ENCODE results near the gene FAM120A.

The FAM120A gene

DNA sequence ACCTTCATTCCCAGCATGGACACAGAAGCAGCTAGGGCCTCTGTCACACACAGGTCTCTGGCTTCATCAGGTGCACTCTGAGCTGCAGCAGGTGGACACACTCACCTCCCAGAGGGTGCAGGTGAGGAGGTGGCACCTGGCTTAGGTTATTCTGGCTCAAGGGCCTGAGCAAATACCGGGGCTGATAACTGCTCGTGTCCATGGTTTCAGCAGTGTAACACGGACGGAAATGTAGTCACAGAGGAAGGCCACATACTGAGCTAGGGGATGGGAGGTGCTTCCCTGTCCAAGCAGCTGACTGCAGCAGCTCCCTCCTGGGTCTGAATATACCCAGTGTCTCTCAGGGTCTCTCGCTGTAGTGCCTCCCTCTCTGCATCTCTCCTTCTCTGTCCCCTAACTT lies 130.6 kb downstream of the FAM120A start:
- Histone ChIP-seq H3K4me3 (ENCODE audit: insufficient read depth, low read depth, low read length) (no peak overlapping the region), H3K27ac (ENCODE audit: insufficient read depth, low read depth, low read length, poor library complexity, severe bottlenecking) (no peak overlapping the region), H3K27me3 (ENCODE audit: control insufficient read depth, insufficient read depth, low read length, poor library complexity, severe bottlenecking) (peaks cover 8% of the 10 kb centered on the region), H3K9me3 (ENCODE audit: control insufficient read depth, low read length) (no peaks in the 10 kb centered on the region), H3K36me3 (ENCODE audit: control insufficient read depth, insufficient read depth, low read length) (no peaks in the 10 kb centered on the region), H3K4me1 (ENCODE audit: control insufficient read depth, insufficient read depth, low read length) (peaks cover 9% of the 10 kb centered on the region)
- WGBS, 2 experiments = 69 to 71% methylated on average over 5 of the region's 5 CpGs

- H3K36me3 ChIP-seq (ENCODE audit: control insufficient read depth, insufficient read depth, low read length) = no peaks in the 10 kb centered on the region
- H3K4me3 ChIP-seq (ENCODE audit: insufficient read depth, low read depth, low read length) = no peak overlapping the region
- no peaks in the 10 kb centered on the region for H3K9me3 ChIP-seq (ENCODE audit: control insufficient read depth, low read length)
- no peak overlapping the region for H3K27ac ChIP-seq (ENCODE audit: insufficient read depth, low read depth, low read length, poor library complexity, severe bottlenecking)
- 91 to 94% methylated on average over 3 of the region's 3 CpGs for WGBS, 2 experiments
- H3K27me3 ChIP-seq (ENCODE audit: control insufficient read depth, insufficient read depth, low read length, poor library complexity, severe bottlenecking) = peaks cover 3% of the 10 kb centered on the region
- H3K4me1 ChIP-seq (ENCODE audit: control insufficient read depth, insufficient read depth, low read length) = peaks cover 7% of the 10 kb centered on the region
Measured at GRCh38 chr9:93582550-93582949, 131.1 kb downstream of the FAM120A start.

DNA sequence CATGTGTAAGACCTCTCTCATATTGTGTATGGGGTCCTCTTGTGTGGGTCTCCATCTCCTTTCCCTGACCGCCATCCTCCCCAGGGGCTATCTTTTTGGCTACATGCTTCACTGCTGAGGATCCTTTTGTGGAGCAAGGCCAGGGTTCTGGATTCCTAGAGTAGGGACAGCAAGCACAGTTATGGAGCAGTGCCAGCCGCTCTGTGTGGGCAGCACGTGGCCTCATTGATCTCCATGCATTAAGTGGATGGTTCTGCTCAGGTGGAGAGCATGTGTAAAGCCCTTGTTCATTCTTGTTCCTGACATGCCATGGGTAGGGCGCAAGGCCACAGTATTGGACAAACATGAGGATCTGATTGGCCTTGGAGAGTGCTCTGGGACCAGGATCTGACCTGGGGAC lies 133.8 kb downstream of the FAM120A start:
- Histone ChIP-seq H3K27ac (ENCODE audit: insufficient read depth, low read depth, low read length, poor library complexity, severe bottlenecking) (no peak overlapping the region), H3K36me3 (ENCODE audit: control insufficient read depth, insufficient read depth, low read length) (no peaks in the 10 kb centered on the region), H3K4me1 (ENCODE audit: control insufficient read depth, insufficient read depth, low read length) (peaks cover 15% of the 10 kb centered on the region), H3K27me3 (ENCODE audit: control insufficient read depth, insufficient read depth, low read length, poor library complexity, severe bottlenecking) (no peaks in the 10 kb centered on the region), H3K4me3 (ENCODE audit: insufficient read depth, low read depth, low read length) (no peak overlapping the region), H3K9me3 (ENCODE audit: control insufficient read depth, low read length) (no peaks in the 10 kb centered on the region)
- 95% methylated on average over 4 of the region's 4 CpGs for WGBS, 2 experiments

DNA sequence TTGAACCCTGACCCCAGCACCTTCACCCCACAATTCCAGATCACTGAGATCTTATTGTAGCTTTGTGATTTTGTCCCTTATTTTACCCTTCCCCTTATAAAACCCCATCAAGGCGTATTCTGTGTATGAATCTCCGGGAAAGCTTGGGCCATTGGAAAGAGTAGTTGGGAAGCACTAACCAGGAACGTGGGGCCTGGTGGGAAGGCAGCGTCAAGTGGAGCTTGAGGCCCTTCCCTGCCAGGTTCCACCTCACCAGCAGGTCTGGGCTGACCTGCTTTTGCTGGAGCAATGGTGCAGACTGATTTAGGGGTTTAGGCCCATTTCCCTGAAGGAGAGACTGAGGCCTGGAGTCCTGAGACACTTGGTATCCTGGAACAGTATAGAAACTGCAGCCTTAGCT lies 134.2 kb downstream of the FAM120A start:
- no peaks in the 10 kb centered on the region for H3K27me3 ChIP-seq (ENCODE audit: control insufficient read depth, insufficient read depth, low read length, poor library complexity, severe bottlenecking)
- WGBS, 2 experiments = 92 to 97% methylated on average over 4 of the region's 4 CpGs
- no peaks in the 10 kb centered on the region for H3K36me3 ChIP-seq (ENCODE audit: control insufficient read depth, insufficient read depth, low read length)
- no peak overlapping the region for H3K4me3 ChIP-seq (ENCODE audit: insufficient read depth, low read depth, low read length)
- no peaks in the 10 kb centered on the region for H3K9me3 ChIP-seq (ENCODE audit: control insufficient read depth, low read length)
- no peak overlapping the region for H3K27ac ChIP-seq (ENCODE audit: insufficient read depth, low read depth, low read length, poor library complexity, severe bottlenecking)
- H3K4me1 ChIP-seq (ENCODE audit: control insufficient read depth, insufficient read depth, low read length) = peaks cover 13% of the 10 kb centered on the region

DNA sequence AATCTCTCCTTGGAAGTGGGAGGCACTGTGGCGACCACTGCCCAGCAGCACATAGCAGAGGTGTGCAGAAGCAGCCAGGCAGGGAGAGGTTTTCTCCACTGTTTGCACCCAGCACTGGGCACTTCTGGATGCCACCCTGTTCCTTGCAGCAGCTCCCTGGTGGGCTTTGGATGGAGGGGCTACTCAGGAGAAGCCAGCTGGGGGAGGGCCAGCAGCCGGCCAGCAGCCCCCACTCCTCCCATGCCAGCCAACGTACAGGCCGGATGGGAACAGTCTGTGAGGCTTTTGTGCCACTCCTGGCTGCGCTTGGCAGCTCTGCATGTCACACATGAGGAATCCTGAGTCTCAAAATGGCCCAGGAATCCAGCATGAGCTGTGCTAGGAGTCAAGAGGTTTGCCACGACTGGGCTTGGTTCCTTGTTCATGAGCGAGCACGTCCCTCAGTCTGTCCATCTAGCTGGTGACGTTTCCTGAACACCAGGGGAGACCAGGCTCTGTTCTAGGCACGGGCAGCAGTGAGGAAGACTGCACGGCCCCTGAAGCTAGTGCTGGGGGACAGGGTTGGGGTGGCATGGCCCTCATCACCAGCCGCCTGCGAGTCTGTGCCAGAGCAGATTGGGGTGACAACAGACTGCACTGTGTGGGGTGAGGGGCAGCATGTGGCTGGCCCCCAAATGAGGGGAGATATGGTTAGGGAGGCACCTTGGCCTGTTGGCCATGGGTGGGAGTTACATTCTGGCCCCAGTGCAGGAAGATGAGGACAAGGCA lies 135.0 kb downstream of the FAM120A start:
- H3K4me3 ChIP-seq (ENCODE audit: insufficient read depth, low read depth, low read length) = no peak overlapping the region
- WGBS, 2 experiments = 91 to 93% methylated on average over 13 of the region's 13 CpGs

DNA sequence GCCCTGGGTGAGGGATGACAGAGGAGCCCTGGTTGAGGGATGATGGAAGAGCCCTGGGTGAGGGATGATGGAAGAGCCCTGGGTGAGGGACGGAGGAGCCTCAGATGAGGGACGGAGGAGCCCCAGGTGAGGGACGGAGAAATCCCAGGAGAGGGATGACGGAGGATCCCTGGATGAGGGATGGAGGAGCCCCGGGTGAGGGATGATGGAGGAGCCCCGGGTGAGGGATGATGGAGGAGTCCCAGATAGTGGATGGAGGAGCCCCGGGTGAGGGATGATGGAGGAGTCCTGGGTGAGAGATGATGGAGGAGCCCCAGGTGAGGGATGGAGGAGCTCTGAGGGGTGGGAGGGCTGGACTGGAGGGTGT lies 135.8 kb downstream of the FAM120A start:
- H3K4me3 ChIP-seq (ENCODE audit: insufficient read depth, low read depth, low read length) = no peak overlapping the region
- no peaks in the 10 kb centered on the region for H3K36me3 ChIP-seq (ENCODE audit: control insufficient read depth, insufficient read depth, low read length)
- H3K9me3 ChIP-seq (ENCODE audit: control insufficient read depth, low read length) = no peaks in the 10 kb centered on the region
- 95% methylated on average over 7 of the region's 7 CpGs for WGBS, 2 experiments
- peaks cover 13% of the 10 kb centered on the region for H3K4me1 ChIP-seq (ENCODE audit: control insufficient read depth, insufficient read depth, low read length)
- H3K27me3 ChIP-seq (ENCODE audit: control insufficient read depth, insufficient read depth, low read length, poor library complexity, severe bottlenecking) = no peaks in the 10 kb centered on the region
- H3K27ac ChIP-seq (ENCODE audit: insufficient read depth, low read depth, low read length, poor library complexity, severe bottlenecking) = no peak overlapping the region

More for the DNA sequence above, 135.0 kb downstream of the FAM120A start:
- no peaks in the 10 kb centered on the region for H3K9me3 ChIP-seq (ENCODE audit: control insufficient read depth, low read length)
- H3K27me3 ChIP-seq (ENCODE audit: control insufficient read depth, insufficient read depth, low read length, poor library complexity, severe bottlenecking) = no peaks in the 10 kb centered on the region
- no peak overlapping the region for H3K27ac ChIP-seq (ENCODE audit: insufficient read depth, low read depth, low read length, poor library complexity, severe bottlenecking)
- H3K4me1 ChIP-seq (ENCODE audit: control insufficient read depth, insufficient read depth, low read length) = peaks cover 13% of the 10 kb centered on the region
- no peaks in the 10 kb centered on the region for H3K36me3 ChIP-seq (ENCODE audit: control insufficient read depth, insufficient read depth, low read length)

GRCh38 chr9:93587651-93588347 lies 136.3 kb downstream of the FAM120A start:
- Histone ChIP-seq H3K36me3 (ENCODE audit: control insufficient read depth, insufficient read depth, low read length) (no peaks in the 10 kb centered on the region), H3K27ac (ENCODE audit: insufficient read depth, low read depth, low read length, poor library complexity, severe bottlenecking) (no peak overlapping the region), H3K9me3 (ENCODE audit: control insufficient read depth, low read length) (no peaks in the 10 kb centered on the region), H3K27me3 (ENCODE audit: control insufficient read depth, insufficient read depth, low read length, poor library complexity, severe bottlenecking) (no peaks in the 10 kb centered on the region), H3K4me3 (ENCODE audit: insufficient read depth, low read depth, low read length) (no peak overlapping the region), H3K4me1 (ENCODE audit: control insufficient read depth, insufficient read depth, low read length) (peaks cover 13% of the 10 kb centered on the region)
- 92 to 93% methylated on average over 11 of the region's 11 CpGs for WGBS, 2 experiments

DNA sequence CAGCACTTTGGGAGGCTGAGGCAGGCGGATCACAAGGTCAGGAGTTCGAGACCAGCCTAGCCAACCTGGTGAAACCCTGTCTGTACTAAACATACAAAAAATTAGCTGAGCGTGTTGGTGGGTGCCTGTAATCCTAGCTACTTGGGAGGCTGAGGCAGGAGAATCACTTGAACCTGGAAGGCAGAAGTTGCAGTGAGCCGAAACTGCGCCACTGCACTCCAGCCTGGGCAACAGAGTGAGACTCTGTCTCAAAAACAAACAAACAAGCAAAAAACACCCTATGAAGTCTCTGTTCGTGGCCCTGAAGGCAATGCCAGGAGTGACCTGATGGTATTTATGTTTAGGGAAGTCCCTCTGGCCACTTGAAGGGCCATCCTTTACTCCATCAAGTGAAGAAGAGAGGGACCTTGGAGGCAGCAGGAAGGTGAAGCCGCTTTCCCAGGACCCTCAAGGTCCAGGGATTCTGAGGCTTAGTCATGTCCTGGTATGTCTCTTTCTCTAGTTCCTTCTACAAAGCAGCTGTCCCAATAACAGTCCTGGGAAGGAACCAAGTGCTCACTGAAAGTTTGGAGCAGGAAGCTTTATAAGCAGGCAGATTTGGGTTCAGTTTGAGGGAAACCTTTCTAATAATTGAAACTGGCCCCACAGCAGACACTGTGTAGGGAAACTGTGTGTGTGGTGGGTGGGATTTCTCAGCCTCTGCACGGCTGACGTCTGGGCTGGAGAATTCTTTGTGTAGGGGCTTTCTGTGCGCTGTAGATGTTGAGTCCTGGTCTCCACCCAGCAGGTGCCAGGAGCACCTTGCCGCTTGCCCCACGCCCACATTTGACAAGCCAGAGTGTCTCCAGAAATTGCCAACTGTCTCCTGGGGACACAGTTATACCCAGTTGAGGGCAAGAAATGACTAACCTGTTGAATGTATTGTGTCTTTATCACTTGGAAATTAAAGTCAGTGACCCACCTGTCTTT lies 137.4 kb downstream of the FAM120A start:
- no peaks in the 10 kb centered on the region for H3K36me3 ChIP-seq (ENCODE audit: control insufficient read depth, insufficient read depth, low read length)
- H3K27me3 ChIP-seq (ENCODE audit: control insufficient read depth, insufficient read depth, low read length, poor library complexity, severe bottlenecking) = no peaks in the 10 kb centered on the region
- H3K4me3 ChIP-seq (ENCODE audit: insufficient read depth, low read depth, low read length) = no peak overlapping the region
- peaks cover 14% of the 10 kb centered on the region for H3K4me1 ChIP-seq (ENCODE audit: control insufficient read depth, insufficient read depth, low read length)
- no peaks in the 10 kb centered on the region for H3K9me3 ChIP-seq (ENCODE audit: control insufficient read depth, low read length)
- no peak overlapping the region for H3K27ac ChIP-seq (ENCODE audit: insufficient read depth, low read depth, low read length, poor library complexity, severe bottlenecking)
- 87 to 88% methylated on average over 12 of the region's 12 CpGs for WGBS, 2 experiments

DNA sequence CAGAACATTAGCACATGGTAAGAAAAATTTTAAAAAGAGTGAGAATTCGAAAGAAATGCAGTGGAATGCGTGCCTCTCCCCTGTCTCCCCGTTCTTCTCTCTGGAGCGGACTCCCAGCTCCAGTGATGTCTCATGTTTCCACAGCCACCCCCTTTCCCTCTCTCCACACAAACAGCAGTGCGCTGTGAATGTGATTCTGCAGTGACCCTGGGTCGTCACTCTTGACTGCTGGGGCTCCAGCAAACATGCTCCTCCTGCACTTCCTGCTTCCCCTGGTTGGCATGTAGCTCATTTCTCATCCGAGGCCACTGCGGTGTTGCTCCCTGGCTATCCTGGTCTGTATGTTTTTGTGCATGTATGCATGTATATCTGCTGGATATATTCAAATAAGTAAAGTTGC lies 138.2 kb downstream of the FAM120A start:
- Histone ChIP-seq H3K36me3 (ENCODE audit: control insufficient read depth, insufficient read depth, low read length) (no peaks in the 10 kb centered on the region), H3K9me3 (ENCODE audit: control insufficient read depth, low read length) (no peaks in the 10 kb centered on the region), H3K4me3 (ENCODE audit: insufficient read depth, low read depth, low read length) (no peak overlapping the region), H3K27ac (ENCODE audit: insufficient read depth, low read depth, low read length, poor library complexity, severe bottlenecking) (no peak overlapping the region), H3K4me1 (ENCODE audit: control insufficient read depth, insufficient read depth, low read length) (peaks cover 19% of the 10 kb centered on the region), H3K27me3 (ENCODE audit: control insufficient read depth, insufficient read depth, low read length, poor library complexity, severe bottlenecking) (no peaks in the 10 kb centered on the region)
- 65 to 67% methylated on average over 8 of the region's 8 CpGs for WGBS, 2 experiments

All from ectodermal cell (in vitro differentiated cells).